Mesendoderm (in vitro differentiated cells): ENCODE data around the gene AHSA1.

Experiments used
- DNase-seq: peaks from one replicate; pipeline ENCODE4 v3.0.0; 2013
- H2AK5ac ChIP-seq: 2 replicates; pipeline ENCODE4 v1.6.1; 2013; ENCODE audit warnings: low read length, inconsistent platforms
- H2BK120ac ChIP-seq: 2 replicates; pipeline ENCODE4 v1.6.1; 2013; ENCODE audit warnings: low read depth, mild to moderate bottlenecking, low read length, moderate library complexity, mixed read lengths
- H2BK15ac ChIP-seq: replicated peaks from 2 replicates; pipeline ENCODE4 v1.6.1; 2013; ENCODE audit warnings: low read depth, mild to moderate bottlenecking, moderate library complexity
- H2BK5ac ChIP-seq: 2 replicates; pipeline ENCODE4 v1.6.1; 2013; ENCODE audit warnings: low read length, inconsistent platforms
- H3K18ac ChIP-seq: 2 replicates; pipeline ENCODE4 v1.6.1; 2013; ENCODE audit warnings: mild to moderate bottlenecking, low read length, mixed read lengths
- H3K23ac ChIP-seq: one replicate; pipeline ENCODE4 v1.6.1; 2013; ENCODE audit warnings: low read length
- H3K27ac ChIP-seq: 2 replicates; pipeline ENCODE4 v1.5.1; 2013; ENCODE audit warnings: low read depth, mild to moderate bottlenecking, inconsistent platforms, low read length, moderate library complexity
- H3K27me3 ChIP-seq: 2 replicates; pipeline ENCODE4 v1.6.1; 2013; ENCODE audit warnings: low read length, control low read depth, mild to moderate bottlenecking, inconsistent platforms; ENCODE audit not compliant: insufficient read depth, poor library complexity
- H3K36me3 ChIP-seq: 2 replicates; pipeline ENCODE4 v1.6.1; 2013; ENCODE audit warnings: low read length, inconsistent platforms; ENCODE audit not compliant: control insufficient read depth, insufficient read depth
- H3K4ac ChIP-seq: one replicate; pipeline ENCODE4 v1.6.1; 2013; ENCODE audit warnings: low read depth, mild to moderate bottlenecking, low read length, moderate library complexity
- H3K4me1 ChIP-seq: 2 replicates; pipeline ENCODE4 v1.6.1; 2013; ENCODE audit warnings: low read depth, low read length, inconsistent platforms; ENCODE audit not compliant: control insufficient read depth
- H3K4me2 ChIP-seq: 2 replicates; pipeline ENCODE4 v1.6.1; 2013; ENCODE audit warnings: low read length
- H3K4me3 ChIP-seq: 2 replicates; pipeline ENCODE4 v1.5.1; 2013; ENCODE audit warnings: mild to moderate bottlenecking, low read length
- H3K56ac ChIP-seq: one replicate; pipeline ENCODE4 v1.6.1; 2013; ENCODE audit warnings: low read length
- H3K79me1 ChIP-seq: 2 replicates; pipeline ENCODE4 v1.6.1; 2013; ENCODE audit warnings: low read length, inconsistent platforms
- H3K79me2 ChIP-seq: 2 replicates; pipeline ENCODE4 v1.6.1; 2013; ENCODE audit warnings: mild to moderate bottlenecking, low read length; ENCODE audit not compliant: control insufficient read depth, insufficient read depth
- H3K9ac ChIP-seq: 2 replicates; pipeline ENCODE4 v1.6.1; 2013; ENCODE audit warnings: low read length, inconsistent platforms
- H4K5ac ChIP-seq: one replicate; pipeline ENCODE4 v1.6.1; 2013; ENCODE audit warnings: low read length
- H4K8ac ChIP-seq: one replicate; pipeline ENCODE4 v1.6.1; 2013; ENCODE audit warnings: low read depth, mild to moderate bottlenecking, control low read depth, low read length, moderate library complexity
- WGBS: extraction: QIAGEN DNeasy Blood & Tissue Kit; methylation state at CpG from one replicate; pipeline ENCODE4 v1.1.7; 2013; ENCODE audit warnings: low lambda C conversion rate, missing lambda C conversion rate; ENCODE audit not compliant: insufficient coverage; ENCODE audit errors: extremely low coverage; 5-methylcytosine and 5-hydroxymethylcytosine counted together

AHSA1 gene

DNA sequence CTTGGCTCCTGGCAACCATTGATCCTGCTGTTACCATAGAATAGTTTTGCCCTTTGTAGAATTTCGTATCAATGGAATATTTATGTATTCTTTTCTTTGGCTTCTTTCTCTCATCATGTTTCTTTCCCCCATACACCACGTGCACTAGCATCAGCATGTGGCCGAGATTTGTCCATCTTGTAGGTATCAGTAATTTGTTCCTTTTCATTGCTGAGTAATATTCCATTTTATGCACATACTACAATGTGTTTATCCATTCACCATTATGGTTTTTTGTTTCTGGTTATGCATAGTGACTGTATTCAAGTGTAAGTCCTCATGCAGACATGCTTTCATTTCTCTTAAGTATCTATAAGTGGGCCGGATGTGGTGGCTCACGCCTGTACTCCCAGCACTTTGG, 45.2 kb downstream of the AHSA1 start:
- Histone ChIP-seq H3K4ac (no peak overlapping the region), H3K79me1 (no peaks in the 10 kb centered on the region), H4K5ac (no peak overlapping the region), H2BK5ac (no peak overlapping the region), H2AK5ac (no peak overlapping the region), H3K18ac (no peak overlapping the region), H3K4me1 (no peaks in the 10 kb centered on the region), H2BK120ac (no peak overlapping the region), H2BK15ac (no peak overlapping the region), H3K27me3 (peaks cover 5% of the 10 kb centered on the region), H3K4me3 (no peak overlapping the region), H3K27ac (no peak overlapping the region), H3K23ac (no peak overlapping the region), H4K8ac (no peak overlapping the region), H3K36me3 (no peaks in the 10 kb centered on the region), H3K56ac (no peak overlapping the region), H3K9ac (no peak overlapping the region), H3K4me2 (no peak overlapping the region), H3K79me2 (no peaks in the 10 kb centered on the region)
- no peak for DNase-seq
- WGBS = no CpG with 5 or more reads among the region's 5 CpGs

DNA sequence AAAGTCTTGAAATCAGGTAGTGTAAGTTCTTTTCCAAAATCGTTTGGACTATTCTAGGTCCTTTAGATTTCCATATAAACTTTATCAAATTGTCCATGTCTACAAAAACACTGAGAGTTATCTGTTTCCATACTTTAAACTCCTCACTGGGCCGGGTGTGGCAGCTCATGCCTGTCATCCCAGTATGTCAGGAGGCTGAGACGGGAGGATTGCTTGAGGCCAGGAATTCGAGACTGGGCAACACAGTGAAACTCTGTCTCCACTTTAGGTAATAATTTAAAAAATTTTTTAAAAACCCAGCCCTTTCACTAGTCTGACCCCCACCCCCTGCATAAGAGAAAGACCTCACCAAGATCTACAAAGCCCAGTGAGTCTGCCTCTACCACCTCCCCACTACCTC, 47.1 kb downstream of the AHSA1 start:
- no peak overlapping the region for H3K23ac ChIP-seq
- WGBS = no CpG with 5 or more reads among the region's 4 CpGs

DNA sequence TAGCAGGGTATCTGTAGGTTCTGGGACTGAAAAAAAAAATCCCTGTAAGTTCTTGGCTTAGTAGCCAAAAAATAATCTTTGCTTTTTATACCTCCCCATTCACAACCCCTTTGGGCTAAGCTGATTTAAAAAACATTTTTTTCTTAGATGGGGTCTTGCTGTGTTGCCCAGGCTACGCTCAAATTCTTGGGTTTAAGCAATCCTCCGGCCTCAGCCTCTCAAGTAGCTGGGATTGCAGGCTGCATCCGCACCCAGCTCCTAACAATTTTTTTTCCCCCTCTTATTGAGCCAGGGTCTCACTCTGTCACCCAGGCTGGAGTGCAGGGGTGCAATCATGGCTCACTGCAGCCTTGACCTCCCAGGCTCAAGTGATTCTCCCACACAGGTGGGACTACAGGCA, 49.9 kb downstream of the AHSA1 start:
- no peak overlapping the region for H2BK5ac ChIP-seq
- no peak for DNase-seq
- H3K56ac ChIP-seq = no peak overlapping the region
- H3K36me3 ChIP-seq = peaks cover 4% of the 10 kb centered on the region
- H3K23ac ChIP-seq = no peak overlapping the region
- H3K27ac ChIP-seq = no peak overlapping the region
- H3K4me1 ChIP-seq = no peaks in the 10 kb centered on the region
- no peak overlapping the region for H3K18ac ChIP-seq
- no peak overlapping the region for H3K4me3 ChIP-seq
- H2BK15ac ChIP-seq = no peak overlapping the region
- no peak overlapping the region for H4K8ac ChIP-seq
- H2BK120ac ChIP-seq = no peak overlapping the region
- H3K79me1 ChIP-seq = no peaks in the 10 kb centered on the region
- H4K5ac ChIP-seq = no peak overlapping the region
- H3K4me2 ChIP-seq = no peak overlapping the region
- WGBS = no CpG with 5 or more reads among the region's 3 CpGs
- H3K79me2 ChIP-seq = no peaks in the 10 kb centered on the region
- no peak overlapping the region for H3K9ac ChIP-seq
- no peak overlapping the region for H3K4ac ChIP-seq
- H3K27me3 ChIP-seq = no peaks in the 10 kb centered on the region
- no peak overlapping the region for H2AK5ac ChIP-seq

More for the DNA sequence above, 47.1 kb downstream of the AHSA1 start:
- no peak overlapping the region for H3K4me3 ChIP-seq
- H3K4me1 ChIP-seq = no peaks in the 10 kb centered on the region
- H3K79me1 ChIP-seq = no peaks in the 10 kb centered on the region
- no peak overlapping the region for H2AK5ac ChIP-seq
- H2BK15ac ChIP-seq = no peak overlapping the region
- no peak overlapping the region for H3K18ac ChIP-seq
- no peaks in the 10 kb centered on the region for H3K36me3 ChIP-seq
- no peak overlapping the region for H2BK120ac ChIP-seq
- H3K56ac ChIP-seq = no peak overlapping the region
- H3K4me2 ChIP-seq = no peak overlapping the region
- no peak overlapping the region for H4K8ac ChIP-seq
- H3K27ac ChIP-seq = no peak overlapping the region
- no peak overlapping the region for H3K4ac ChIP-seq
- H3K9ac ChIP-seq = no peak overlapping the region
- H3K27me3 ChIP-seq = peaks cover 2% of the 10 kb centered on the region
- H2BK5ac ChIP-seq = no peak overlapping the region
- H3K79me2 ChIP-seq = no peaks in the 10 kb centered on the region
- no peak overlapping the region for H4K5ac ChIP-seq
- no peak for DNase-seq

DNA sequence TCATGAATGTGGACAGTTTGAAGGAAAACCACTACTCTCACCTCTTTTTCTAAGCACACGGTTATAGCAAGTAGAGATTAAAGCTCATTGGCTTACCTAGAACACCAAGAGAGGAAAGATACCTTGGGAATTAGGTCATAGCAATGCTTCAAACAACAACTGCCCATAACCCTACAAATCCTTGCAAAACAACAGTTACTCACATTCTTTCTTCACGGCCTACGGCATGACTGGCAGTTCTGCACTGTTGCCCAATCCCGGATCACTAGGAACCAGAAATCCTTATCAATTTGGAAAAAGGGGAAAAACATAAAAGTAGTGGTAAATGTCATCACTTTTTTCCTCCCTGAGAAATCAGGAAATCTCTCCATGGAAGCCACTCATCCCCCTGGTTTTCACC, 50.4 kb downstream of the AHSA1 start:
- no peak overlapping the region for H2BK120ac ChIP-seq
- H4K8ac ChIP-seq = no peak overlapping the region
- H3K4me1 ChIP-seq = no peaks in the 10 kb centered on the region
- no peak overlapping the region for H2AK5ac ChIP-seq
- H3K27me3 ChIP-seq = no peaks in the 10 kb centered on the region
- no peaks in the 10 kb centered on the region for H3K79me2 ChIP-seq
- H3K23ac ChIP-seq = no peak overlapping the region
- H4K5ac ChIP-seq = no peak overlapping the region
- H2BK15ac ChIP-seq = no peak overlapping the region
- peaks cover 4% of the 10 kb centered on the region for H3K36me3 ChIP-seq
- no peak overlapping the region for H3K4me2 ChIP-seq
- no peak overlapping the region for H3K4me3 ChIP-seq
- no peaks in the 10 kb centered on the region for H3K79me1 ChIP-seq
- WGBS = no CpG with 5 or more reads among the region's 4 CpGs
- no peak overlapping the region for H3K4ac ChIP-seq
- no peak overlapping the region for H3K9ac ChIP-seq
- H2BK5ac ChIP-seq = no peak overlapping the region
- H3K18ac ChIP-seq = no peak overlapping the region
- H3K56ac ChIP-seq = no peak overlapping the region
- peak; percentile 72 for DNase-seq
- no peak overlapping the region for H3K27ac ChIP-seq

DNA sequence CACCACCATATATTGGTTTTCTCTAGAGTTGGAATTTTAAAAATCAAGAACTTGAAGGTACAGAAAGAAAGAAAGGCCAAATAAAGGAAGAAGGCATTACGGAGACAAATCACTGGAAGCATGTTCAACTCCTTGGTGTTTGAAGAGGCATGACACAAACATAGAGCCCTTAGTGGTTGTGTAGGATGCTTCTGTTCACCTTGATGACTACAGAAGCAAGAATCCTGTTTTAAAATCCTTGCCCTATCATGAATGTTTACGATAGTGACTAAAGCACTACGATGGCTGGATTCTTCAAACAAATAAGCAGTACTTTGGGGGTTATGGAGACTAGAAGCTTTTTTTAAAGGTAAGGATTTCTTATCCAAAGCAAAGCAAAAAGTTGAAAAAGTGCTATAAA, 51.0 kb downstream of the AHSA1 start:
- Histone ChIP-seq H4K5ac (no peak overlapping the region), H3K36me3 (peaks cover 4% of the 10 kb centered on the region), H3K4me1 (no peaks in the 10 kb centered on the region), H3K9ac (no peak overlapping the region), H3K27me3 (no peaks in the 10 kb centered on the region), H3K18ac (no peak overlapping the region), H3K79me1 (no peaks in the 10 kb centered on the region), H3K27ac (no peak overlapping the region), H3K4me3 (no peak overlapping the region), H3K4me2 (no peak overlapping the region), H2BK5ac (no peak overlapping the region), H3K79me2 (no peaks in the 10 kb centered on the region), H2AK5ac (no peak overlapping the region), H3K23ac (no peak overlapping the region), H2BK15ac (no peak overlapping the region), H3K56ac (no peak overlapping the region), H4K8ac (no peak overlapping the region), H3K4ac (no peak overlapping the region), H2BK120ac (no peak overlapping the region)
- WGBS = no CpG with 5 or more reads among the region's 3 CpGs
- DNase-seq = peak; percentile 4

DNA sequence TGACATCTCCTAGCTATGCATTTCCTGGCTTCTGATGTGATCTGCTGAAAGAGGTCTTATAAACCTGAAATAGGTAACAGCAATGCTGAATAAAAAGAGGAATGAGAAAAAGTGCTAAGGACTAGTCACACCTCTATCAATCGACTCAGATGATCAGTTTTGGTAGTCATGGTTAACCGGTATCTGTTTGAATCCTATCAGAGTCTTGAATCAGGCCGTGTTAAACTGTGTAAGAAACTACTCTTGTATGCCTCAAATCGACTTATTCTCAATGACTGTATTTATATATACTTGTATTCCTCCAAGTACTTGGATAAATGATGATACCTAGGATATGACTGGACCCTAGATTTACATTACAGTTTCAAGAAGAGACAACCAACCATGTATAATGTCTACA, 51.5 kb downstream of the AHSA1 start:
- no peak for DNase-seq
- Histone ChIP-seq H3K36me3 (peaks cover 4% of the 10 kb centered on the region), H2BK5ac (no peak overlapping the region), H3K4ac (no peak overlapping the region), H3K56ac (no peak overlapping the region), H4K8ac (no peak overlapping the region), H2AK5ac (no peak overlapping the region), H3K9ac (no peak overlapping the region), H2BK120ac (no peak overlapping the region), H2BK15ac (no peak overlapping the region), H3K79me1 (no peaks in the 10 kb centered on the region), H3K4me2 (no peak overlapping the region), H3K27ac (no peak overlapping the region), H3K4me1 (no peaks in the 10 kb centered on the region), H4K5ac (no peak overlapping the region), H3K18ac (no peak overlapping the region), H3K4me3 (no peak overlapping the region), H3K27me3 (no peaks in the 10 kb centered on the region), H3K23ac (no peak overlapping the region), H3K79me2 (no peaks in the 10 kb centered on the region)
- no CpG with 5 or more reads among the region's 4 CpGs for WGBS
